GM21526 (cell line): ENCODE measurements around the gene C3orf70.

ENCODE experiments used
- ATAC-seq: cut with Tn5 transposase; IDR thresholded peaks from one replicate; pipeline ENCODE4 v1.9.1; 2021; ENCODE audit warnings: moderate library complexity; ENCODE audit not compliant: unreplicated experiment, low FRiP score

C3orf70 gene

GRCh38 chr3:185089343-185089742 lies 63.5 kb downstream of the C3orf70 start:
- no peak for ATAC-seq

DNA sequence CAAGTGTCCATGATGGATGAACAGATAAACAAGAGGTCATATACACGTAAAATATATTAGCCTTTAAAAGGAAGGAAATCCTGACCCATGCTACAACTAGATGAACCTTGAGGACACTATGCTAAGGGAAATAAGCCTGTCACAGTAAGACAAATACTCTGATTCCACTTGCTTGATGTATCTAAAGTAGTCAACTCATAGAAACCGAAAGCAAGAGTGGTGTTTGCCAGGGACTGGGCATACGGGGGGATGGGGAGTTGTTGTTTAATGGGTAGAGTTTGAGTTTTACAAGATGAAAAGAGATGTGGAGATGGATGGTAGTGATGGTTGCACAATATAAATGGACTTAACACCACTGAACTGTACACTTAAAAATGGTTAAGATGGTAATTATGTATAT lies 65.4 kb downstream of the C3orf70 start:
- ATAC-seq, result no peak

- ATAC-seq, result no peak
Observed at GRCh38 chr3:185084901-185085300, 68.0 kb downstream of the C3orf70 start.

DNA sequence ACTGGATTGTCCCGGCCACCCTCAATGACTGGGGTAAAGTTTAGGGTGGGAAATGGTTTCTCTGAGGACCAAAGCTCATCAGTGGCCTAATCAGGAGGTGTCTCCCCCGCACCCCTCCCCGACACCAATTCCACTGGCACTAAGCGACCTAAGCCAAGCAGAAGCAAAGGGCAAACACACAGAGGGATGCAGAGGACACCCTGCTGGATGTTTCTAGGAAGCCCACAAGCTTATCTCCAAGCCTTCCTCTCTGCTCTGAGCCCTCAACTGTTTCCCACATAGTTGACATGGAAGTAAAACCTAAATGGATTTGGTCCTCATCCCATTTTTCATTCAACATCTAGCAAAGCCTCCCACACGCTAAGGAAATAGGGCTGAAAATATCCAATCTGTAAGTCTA lies 68.5 kb downstream of the C3orf70 start:
- ATAC-seq, result no peak

DNA sequence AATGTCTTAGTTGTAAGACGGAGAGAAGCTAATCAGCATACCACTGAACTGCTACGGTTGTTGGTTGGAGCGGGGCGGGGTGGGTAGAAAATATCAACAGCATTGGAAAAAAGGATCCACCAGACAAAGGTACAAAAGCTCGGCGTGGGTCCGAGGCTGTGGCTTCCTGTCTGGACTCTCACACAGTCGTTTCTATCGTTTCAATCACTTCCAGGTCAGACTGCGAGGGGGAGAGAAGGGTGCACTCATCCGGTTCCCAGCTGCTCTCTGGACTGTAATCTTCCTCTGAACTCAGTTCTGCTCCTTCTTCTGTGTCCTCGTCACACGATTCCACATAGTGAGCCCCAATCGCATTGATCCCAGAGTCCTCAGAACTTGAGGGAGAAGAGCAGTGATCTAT lies 70.0 kb downstream of the C3orf70 start:
- no peak for ATAC-seq

- no peak for ATAC-seq
Observed at GRCh38 chr3:185082149-185082548, 70.7 kb downstream of the C3orf70 start.

GRCh38 chr3:185081521-185081920 lies 71.3 kb downstream of the C3orf70 start:
- no peak for ATAC-seq

- ATAC-seq, result no peak
Observed at GRCh38 chr3:185079625-185080024, 73.2 kb downstream of the C3orf70 start.

DNA sequence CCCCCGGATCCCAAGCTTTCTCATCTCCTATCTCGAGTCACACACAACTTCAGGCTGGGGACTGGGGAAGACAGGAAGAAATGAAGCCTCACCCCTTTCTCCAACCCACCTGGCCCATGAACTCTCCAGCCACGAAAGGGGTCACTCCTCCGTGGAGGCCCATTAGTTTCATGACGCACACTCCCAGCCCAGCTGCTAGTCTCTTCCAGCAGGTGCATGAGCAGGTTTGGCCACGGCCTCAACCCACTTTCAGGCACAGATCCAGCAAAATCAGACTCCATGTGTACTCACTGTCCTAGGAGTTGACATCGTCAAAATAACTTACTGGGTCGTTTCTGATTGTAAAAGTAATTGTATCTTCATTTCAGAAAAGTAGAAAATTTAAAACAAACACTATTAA lies 76.6 kb downstream of the C3orf70 start:
- no peak for ATAC-seq

GRCh38 chr3:185075547-185075946 lies 77.3 kb downstream of the C3orf70 start:
- no peak for ATAC-seq

- no peak for ATAC-seq
Observed at GRCh38 chr3:185071287-185071800, 81.5 kb downstream of the C3orf70 start.

DNA sequence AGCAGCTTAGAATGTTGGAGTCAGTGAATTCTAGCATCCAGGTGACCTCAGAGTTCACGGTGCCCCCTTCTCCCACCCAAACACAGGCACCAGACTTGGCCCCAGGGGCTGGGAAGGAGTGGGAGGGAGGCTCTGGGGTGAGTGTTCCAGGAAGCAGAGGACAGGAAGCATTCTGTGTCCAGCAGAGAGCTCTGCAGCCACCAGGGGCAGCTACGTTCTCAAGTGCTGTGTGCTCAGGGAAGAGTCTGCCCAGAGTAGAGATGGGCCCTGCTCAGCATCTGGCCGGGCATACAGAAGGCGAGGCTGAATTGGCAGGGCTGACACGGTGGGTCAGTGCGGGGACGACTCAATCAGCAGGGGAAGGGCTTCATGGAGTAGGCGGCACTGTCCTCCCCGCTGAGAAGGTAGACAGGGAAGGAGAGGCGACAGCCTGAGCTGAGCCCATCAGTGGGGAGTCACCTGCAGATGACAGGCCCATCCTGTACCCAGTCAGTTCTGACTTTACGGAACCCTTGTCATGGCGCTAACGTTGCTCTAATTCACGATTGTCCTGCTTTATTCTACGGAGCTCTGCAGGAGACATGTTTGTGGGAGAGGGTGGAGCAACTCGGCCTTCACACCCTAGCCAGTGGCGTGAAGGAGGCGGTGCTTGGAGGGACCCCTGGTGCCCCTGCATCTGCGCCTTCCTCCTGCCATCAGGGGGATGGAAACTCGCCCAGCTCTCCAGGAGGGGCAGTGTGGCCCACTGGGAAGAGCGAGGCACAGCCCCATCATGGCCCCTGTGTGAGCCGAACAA lies 82.2 kb downstream of the C3orf70 start:
- ATAC-seq, result no peak

DNA sequence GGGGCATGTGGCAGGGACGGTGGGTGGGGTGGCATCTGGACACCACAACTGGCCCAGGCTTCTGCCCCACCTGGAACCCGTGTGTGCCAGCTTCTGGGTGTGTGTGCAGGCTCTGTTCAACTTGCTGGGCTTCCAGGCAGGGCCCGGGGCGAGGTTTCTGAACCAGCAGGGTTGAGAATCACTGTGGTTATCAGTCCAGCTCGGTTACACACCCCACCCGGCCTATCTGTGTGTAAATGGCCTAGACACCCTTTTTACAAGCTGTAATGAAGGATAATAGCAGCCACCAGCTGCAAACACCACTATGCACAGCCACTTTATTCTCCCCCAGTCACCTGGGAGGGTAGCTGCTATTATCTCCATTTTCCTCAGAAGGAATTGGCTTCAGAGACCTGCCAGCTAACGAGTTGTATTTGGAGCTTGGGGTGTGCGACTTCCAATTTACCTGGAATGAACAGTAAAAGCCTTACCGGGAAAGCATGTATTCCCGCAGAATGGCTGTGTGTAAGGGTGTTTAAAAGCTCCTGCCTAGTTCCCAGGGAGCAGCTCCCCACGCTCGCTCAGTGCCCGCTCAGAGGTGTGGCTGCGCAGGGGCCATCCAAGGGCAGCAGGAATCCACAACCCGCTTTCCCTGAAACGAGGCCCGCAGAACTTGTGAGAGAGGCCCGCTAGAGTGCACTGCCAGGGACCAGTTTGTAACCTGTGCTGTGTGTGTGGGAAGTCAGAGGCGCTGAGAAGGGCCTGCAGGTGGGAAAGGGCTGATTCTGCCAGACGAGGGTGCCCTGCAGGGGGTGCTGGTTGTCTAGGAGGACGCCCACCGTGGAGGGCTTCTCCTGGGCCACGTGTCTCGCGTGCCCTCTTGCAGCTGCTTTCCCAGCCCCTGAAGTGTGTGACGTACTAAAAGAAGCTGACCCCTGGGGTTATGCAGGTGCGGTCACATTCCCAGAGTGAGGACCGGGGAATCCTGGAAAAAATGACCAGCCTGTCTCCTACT lies 83.5 kb downstream of the C3orf70 start:
- no peak for ATAC-seq

GRCh38 chr3:185067173-185067572 lies 85.7 kb downstream of the C3orf70 start:
- ATAC-seq, result no peak

GRCh38 chr3:185066251-185066650 lies 86.6 kb downstream of the C3orf70 start:
- no peak for ATAC-seq

DNA sequence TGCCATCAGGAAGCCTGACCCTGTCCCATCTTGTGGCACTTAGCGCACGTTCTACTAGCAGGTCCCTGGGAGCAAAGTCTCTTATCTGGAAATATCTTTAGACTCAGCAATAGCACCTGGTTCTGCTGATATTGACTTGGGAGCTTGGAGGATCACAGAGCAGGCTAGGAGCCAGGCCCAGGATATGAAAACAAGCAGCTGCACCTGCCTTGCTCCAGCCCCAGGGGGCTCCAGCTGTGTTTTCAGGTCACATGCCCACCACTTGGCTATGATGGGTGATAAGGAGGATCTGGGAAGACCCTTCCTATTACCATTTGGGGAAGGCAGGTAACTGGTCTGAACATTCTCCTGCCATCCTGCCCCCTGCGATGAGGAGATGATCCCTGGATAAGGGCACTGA lies 87.8 kb downstream of the C3orf70 start:
- no peak for ATAC-seq

DNA sequence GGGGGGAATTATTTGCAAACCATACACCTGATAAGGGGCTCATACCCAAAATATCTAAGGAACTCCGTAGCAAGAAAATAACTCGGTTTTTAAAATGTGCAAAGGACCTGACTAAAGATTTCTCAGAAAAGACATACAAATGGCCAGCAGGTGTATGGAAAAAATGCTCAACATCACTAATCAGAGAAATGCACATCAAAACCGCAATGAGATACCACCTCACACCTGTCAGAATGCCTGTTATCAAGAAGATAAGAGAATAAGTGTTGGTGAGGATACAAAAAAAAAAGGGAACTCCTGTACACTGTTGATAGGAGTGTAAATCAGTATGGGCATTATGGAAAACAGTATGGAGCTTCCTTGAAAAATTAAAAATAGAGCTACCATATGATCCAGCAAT lies 89.4 kb downstream of the C3orf70 start:
- no peak for ATAC-seq

GRCh38 chr3:185062191-185062590 lies 90.7 kb downstream of the C3orf70 start:
- ATAC-seq, result no peak

GRCh38 chr3:185060655-185061054 lies 92.2 kb downstream of the C3orf70 start:
- ATAC-seq, result no peak

DNA sequence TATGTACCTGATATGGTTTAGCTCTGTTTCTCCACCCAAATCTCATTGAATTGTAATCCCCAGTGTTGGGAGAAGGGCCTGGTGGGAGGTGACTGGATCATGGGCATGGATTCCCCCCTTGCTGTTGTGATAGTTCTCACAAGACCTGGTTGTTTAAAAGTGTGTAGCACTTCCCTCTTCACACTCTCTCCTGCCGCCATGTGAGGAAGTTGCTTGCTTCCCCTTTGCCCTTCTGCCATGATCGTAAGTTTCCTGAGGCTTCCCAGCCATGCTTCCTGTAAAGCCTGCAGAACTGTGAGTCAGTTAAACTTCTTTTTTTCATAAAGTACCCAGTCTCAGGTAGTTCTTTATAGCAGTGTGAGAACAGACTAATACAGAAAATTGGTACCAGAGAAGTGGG lies 93.1 kb downstream of the C3orf70 start:
- ATAC-seq, result no peak

DNA sequence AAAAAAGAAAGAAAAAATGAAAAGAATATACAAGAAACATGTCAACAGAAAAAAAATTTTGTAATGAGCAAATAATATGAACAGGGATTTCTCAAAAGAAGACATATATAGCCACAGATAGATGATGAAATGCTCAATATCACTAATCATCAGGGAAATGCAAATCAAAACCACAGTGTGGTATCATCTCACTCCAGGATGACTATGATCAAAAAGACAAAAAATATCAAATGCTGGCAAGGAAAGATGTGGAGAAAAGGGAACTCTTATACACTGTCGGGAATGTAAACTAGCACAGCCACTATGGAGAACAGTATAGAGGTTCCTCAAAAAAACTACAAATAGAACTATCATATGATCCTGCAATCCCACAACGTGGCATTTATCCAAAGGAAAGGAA lies 94.1 kb downstream of the C3orf70 start:
- no peak for ATAC-seq
